Gastrocnemius medialis (tissue), 4 donors: ENCODE results near the gene ZC3H18.

Source experiments
- POLR2A ChIP-seq, 2 donors: fragments of 450-650 bp; IDR thresholded peaks; one replicate each; pipeline ENCODE4 v1.6.1; 2017; ENCODE audit warnings: antibody characterized with exemption in 2 of 2, mild to moderate bottlenecking in 2 of 2, moderate library complexity in 2 of 2
- TF ChIP-seq, protein P1 (sequence below), 5 experiments: fragments of 450-650 bp in 3 of 5; fragments of 200-600 bp in 2 of 5; sonication (generic) in 2 of 5; IDR thresholded peaks in 4 of 5; conservative IDR thresholded peaks in 1 of 5; 1 replicate in 4 of 5; 2 replicates in 1 of 5; pipeline ENCODE4 v1.5.1; 2016 to 2019; ENCODE audit warnings: antibody characterized with exemption in 5 of 5, mild to moderate bottlenecking in 3 of 5, moderate library complexity in 3 of 5

DNA sequence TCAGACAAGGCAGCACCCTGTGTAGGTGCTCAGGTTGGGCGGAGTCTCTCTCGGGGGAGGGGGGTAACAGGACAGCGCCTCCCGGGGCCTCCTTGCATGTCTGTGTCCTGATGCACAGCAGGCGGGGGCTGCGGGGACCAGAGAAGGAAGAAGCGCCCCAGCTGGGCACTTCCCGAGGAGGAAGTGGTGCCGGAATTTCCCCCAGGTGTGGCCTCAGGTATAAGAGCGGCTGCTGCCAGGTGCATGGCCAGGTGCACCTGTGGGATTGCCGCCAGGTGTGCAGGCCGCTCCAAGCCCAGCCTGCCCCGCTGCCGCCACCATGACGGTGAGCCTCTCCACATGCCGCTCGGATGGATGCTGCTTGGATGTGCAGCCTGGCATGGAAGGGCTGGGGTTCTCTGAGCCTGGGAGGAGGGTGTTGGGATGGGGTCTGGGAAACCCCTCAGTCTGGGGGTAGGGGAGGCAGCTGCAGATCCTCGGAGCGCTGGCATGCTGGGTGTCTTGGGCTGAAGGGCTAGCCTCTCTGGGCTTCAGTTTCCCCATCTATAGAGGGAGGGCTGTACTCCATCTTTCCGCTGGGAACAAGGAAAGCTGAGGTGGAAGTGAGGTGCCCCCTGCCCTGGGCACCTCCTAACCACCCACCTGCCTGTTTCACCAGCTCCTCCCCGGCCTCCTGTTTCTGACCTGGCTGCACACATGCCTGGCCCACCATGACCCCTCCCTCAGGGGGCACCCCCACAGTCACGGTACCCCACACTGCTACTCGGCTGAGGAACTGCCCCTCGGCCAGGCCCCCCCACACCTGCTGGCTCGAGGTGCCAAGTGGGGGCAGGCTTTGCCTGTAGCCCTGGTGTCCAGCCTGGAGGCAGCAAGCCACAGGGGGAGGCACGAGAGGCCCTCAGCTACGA lies 68.4 kb downstream of the ZC3H18 start, which contains the start of gene IL17C:
- TF ChIP-seq, protein P1, sequence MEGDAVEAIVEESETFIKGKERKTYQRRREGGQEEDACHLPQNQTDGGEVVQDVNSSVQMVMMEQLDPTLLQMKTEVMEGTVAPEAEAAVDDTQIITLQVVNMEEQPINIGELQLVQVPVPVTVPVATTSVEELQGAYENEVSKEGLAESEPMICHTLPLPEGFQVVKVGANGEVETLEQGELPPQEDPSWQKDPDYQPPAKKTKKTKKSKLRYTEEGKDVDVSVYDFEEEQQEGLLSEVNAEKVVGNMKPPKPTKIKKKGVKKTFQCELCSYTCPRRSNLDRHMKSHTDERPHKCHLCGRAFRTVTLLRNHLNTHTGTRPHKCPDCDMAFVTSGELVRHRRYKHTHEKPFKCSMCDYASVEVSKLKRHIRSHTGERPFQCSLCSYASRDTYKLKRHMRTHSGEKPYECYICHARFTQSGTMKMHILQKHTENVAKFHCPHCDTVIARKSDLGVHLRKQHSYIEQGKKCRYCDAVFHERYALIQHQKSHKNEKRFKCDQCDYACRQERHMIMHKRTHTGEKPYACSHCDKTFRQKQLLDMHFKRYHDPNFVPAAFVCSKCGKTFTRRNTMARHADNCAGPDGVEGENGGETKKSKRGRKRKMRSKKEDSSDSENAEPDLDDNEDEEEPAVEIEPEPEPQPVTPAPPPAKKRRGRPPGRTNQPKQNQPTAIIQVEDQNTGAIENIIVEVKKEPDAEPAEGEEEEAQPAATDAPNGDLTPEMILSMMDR (IDR thresholded peaks at IDR 0.05 in 4 of 5, conservative IDR thresholded peaks at IDR 0.05 in 1 of 5), result no peak
- TF ChIP-seq POLR2A (IDR thresholded peaks at IDR 0.05), result no peak
